Measurements from ENCODE around the gene CDC42BPG.

- TF ChIP-seq, protein P1, sequence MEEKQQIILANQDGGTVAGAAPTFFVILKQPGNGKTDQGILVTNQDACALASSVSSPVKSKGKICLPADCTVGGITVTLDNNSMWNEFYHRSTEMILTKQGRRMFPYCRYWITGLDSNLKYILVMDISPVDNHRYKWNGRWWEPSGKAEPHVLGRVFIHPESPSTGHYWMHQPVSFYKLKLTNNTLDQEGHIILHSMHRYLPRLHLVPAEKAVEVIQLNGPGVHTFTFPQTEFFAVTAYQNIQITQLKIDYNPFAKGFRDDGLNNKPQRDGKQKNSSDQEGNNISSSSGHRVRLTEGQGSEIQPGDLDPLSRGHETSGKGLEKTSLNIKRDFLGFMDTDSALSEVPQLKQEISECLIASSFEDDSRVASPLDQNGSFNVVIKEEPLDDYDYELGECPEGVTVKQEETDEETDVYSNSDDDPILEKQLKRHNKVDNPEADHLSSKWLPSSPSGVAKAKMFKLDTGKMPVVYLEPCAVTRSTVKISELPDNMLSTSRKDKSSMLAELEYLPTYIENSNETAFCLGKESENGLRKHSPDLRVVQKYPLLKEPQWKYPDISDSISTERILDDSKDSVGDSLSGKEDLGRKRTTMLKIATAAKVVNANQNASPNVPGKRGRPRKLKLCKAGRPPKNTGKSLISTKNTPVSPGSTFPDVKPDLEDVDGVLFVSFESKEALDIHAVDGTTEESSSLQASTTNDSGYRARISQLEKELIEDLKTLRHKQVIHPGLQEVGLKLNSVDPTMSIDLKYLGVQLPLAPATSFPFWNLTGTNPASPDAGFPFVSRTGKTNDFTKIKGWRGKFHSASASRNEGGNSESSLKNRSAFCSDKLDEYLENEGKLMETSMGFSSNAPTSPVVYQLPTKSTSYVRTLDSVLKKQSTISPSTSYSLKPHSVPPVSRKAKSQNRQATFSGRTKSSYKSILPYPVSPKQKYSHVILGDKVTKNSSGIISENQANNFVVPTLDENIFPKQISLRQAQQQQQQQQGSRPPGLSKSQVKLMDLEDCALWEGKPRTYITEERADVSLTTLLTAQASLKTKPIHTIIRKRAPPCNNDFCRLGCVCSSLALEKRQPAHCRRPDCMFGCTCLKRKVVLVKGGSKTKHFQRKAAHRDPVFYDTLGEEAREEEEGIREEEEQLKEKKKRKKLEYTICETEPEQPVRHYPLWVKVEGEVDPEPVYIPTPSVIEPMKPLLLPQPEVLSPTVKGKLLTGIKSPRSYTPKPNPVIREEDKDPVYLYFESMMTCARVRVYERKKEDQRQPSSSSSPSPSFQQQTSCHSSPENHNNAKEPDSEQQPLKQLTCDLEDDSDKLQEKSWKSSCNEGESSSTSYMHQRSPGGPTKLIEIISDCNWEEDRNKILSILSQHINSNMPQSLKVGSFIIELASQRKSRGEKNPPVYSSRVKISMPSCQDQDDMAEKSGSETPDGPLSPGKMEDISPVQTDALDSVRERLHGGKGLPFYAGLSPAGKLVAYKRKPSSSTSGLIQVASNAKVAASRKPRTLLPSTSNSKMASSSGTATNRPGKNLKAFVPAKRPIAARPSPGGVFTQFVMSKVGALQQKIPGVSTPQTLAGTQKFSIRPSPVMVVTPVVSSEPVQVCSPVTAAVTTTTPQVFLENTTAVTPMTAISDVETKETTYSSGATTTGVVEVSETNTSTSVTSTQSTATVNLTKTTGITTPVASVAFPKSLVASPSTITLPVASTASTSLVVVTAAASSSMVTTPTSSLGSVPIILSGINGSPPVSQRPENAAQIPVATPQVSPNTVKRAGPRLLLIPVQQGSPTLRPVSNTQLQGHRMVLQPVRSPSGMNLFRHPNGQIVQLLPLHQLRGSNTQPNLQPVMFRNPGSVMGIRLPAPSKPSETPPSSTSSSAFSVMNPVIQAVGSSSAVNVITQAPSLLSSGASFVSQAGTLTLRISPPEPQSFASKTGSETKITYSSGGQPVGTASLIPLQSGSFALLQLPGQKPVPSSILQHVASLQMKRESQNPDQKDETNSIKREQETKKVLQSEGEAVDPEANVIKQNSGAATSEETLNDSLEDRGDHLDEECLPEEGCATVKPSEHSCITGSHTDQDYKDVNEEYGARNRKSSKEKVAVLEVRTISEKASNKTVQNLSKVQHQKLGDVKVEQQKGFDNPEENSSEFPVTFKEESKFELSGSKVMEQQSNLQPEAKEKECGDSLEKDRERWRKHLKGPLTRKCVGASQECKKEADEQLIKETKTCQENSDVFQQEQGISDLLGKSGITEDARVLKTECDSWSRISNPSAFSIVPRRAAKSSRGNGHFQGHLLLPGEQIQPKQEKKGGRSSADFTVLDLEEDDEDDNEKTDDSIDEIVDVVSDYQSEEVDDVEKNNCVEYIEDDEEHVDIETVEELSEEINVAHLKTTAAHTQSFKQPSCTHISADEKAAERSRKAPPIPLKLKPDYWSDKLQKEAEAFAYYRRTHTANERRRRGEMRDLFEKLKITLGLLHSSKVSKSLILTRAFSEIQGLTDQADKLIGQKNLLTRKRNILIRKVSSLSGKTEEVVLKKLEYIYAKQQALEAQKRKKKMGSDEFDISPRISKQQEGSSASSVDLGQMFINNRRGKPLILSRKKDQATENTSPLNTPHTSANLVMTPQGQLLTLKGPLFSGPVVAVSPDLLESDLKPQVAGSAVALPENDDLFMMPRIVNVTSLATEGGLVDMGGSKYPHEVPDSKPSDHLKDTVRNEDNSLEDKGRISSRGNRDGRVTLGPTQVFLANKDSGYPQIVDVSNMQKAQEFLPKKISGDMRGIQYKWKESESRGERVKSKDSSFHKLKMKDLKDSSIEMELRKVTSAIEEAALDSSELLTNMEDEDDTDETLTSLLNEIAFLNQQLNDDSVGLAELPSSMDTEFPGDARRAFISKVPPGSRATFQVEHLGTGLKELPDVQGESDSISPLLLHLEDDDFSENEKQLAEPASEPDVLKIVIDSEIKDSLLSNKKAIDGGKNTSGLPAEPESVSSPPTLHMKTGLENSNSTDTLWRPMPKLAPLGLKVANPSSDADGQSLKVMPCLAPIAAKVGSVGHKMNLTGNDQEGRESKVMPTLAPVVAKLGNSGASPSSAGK (IDR thresholded peaks at IDR 0.05) = no peak
- no peak for TF ChIP-seq CREB3 (tag; conservative IDR thresholded peaks at IDR 0.05; ENCODE audit: low read depth)
- TF ChIP-seq, protein P2, sequence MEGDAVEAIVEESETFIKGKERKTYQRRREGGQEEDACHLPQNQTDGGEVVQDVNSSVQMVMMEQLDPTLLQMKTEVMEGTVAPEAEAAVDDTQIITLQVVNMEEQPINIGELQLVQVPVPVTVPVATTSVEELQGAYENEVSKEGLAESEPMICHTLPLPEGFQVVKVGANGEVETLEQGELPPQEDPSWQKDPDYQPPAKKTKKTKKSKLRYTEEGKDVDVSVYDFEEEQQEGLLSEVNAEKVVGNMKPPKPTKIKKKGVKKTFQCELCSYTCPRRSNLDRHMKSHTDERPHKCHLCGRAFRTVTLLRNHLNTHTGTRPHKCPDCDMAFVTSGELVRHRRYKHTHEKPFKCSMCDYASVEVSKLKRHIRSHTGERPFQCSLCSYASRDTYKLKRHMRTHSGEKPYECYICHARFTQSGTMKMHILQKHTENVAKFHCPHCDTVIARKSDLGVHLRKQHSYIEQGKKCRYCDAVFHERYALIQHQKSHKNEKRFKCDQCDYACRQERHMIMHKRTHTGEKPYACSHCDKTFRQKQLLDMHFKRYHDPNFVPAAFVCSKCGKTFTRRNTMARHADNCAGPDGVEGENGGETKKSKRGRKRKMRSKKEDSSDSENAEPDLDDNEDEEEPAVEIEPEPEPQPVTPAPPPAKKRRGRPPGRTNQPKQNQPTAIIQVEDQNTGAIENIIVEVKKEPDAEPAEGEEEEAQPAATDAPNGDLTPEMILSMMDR (IDR thresholded peaks at IDR 0.05 in 2 of 3, conservative IDR thresholded peaks at IDR 0.05 in 1 of 3; ENCODE audit: insufficient read depth in 2 of 3, low read depth in 1 of 3, low read length in 3 of 3) = no peak
- TF ChIP-seq HDAC3 (IDR thresholded peaks at IDR 0.05; ENCODE audit: borderline replicate concordance, partially characterized antibody) = no peak
- no peak for TF ChIP-seq PML (IDR thresholded peaks at IDR 0.05; ENCODE audit: low read length)
- TF ChIP-seq HSF4 (CRISPR knock-in tag; IDR thresholded peaks at IDR 0.05; ENCODE audit: borderline replicate concordance) = no peak
- TF ChIP-seq, protein P3, sequence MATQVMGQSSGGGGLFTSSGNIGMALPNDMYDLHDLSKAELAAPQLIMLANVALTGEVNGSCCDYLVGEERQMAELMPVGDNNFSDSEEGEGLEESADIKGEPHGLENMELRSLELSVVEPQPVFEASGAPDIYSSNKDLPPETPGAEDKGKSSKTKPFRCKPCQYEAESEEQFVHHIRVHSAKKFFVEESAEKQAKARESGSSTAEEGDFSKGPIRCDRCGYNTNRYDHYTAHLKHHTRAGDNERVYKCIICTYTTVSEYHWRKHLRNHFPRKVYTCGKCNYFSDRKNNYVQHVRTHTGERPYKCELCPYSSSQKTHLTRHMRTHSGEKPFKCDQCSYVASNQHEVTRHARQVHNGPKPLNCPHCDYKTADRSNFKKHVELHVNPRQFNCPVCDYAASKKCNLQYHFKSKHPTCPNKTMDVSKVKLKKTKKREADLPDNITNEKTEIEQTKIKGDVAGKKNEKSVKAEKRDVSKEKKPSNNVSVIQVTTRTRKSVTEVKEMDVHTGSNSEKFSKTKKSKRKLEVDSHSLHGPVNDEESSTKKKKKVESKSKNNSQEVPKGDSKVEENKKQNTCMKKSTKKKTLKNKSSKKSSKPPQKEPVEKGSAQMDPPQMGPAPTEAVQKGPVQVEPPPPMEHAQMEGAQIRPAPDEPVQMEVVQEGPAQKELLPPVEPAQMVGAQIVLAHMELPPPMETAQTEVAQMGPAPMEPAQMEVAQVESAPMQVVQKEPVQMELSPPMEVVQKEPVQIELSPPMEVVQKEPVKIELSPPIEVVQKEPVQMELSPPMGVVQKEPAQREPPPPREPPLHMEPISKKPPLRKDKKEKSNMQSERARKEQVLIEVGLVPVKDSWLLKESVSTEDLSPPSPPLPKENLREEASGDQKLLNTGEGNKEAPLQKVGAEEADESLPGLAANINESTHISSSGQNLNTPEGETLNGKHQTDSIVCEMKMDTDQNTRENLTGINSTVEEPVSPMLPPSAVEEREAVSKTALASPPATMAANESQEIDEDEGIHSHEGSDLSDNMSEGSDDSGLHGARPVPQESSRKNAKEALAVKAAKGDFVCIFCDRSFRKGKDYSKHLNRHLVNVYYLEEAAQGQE (IDR thresholded peaks at IDR 0.05; ENCODE audit: borderline replicate concordance) = no peak
- TF ChIP-seq, protein P3 (CRISPR knock-in tag; IDR thresholded peaks at IDR 0.05; ENCODE audit: low read depth) = no peak
These were observed 19.7 kb upstream of the CDC42BPG start for GRCh38 chr11:64864135-64864472.

Measured in K562 (cell line).